Measurements from ENCODE around the gene TNPO1. TPM values are rescaled to one million over a fixed set of nuclear protein-coding genes. Genes with fewer than 3 reads are reported as not detected.

Gene TNPO1
- total RNA-seq, 1 experiment from 2014 or later, result 201 TPM

- ChIA-PET POLR2A (ENCODE audit: low non-redundant PET) (interaction anchor here (0.5 kb wide), 1 partner anchor 238 kb away, joined by 5 read pairs; no protein-coding TSS in a partner anchor), CTCF (no interaction called here)
- no peak for DNase-seq (ENCODE audit: low spot score)
- H3K36me3 ChIP-seq (ENCODE audit: insufficient read depth, low read length, poor library complexity, severe bottlenecking), result peaks cover 28% of the 10 kb centered on the region
- no peaks in the 10 kb centered on the region for H3K9me3 ChIP-seq (ENCODE audit: low read depth, low read length, poor library complexity, severe bottlenecking)
- peak overlapping the region; percentile 88 for H3K4me3 ChIP-seq (ENCODE audit: low read depth, low read length, poor library complexity, severe bottlenecking)
- H3K27ac ChIP-seq (ENCODE audit: low read depth, low read length, poor library complexity, severe bottlenecking), result peak overlapping the region; percentile 58
- intact Hi-C loops (cut with micrococcal nuclease; ENCODE audit: unreplicated experiment), result no loop called here
- BruUV-seq (replicated peaks), result no TSS peak
- H3K4me1 ChIP-seq (ENCODE audit: insufficient read depth, low read length, poor library complexity, severe bottlenecking), result peaks cover 44% of the 10 kb centered on the region
- TF ChIP-seq EZH2 (IDR thresholded peaks at IDR 0.05; ENCODE audit: borderline replicate concordance, low read depth, low read length, poor library complexity, severe bottlenecking) (no peak), CTCF (conservative IDR thresholded peaks at IDR 0.05; ENCODE audit: low read depth, low read length) (no peak)
- no peaks in the 10 kb centered on the region for H3K27me3 ChIP-seq (replicated peaks; ENCODE audit: insufficient read depth, low read depth, low read length, poor library complexity)
Measured at GRCh38 chr5:72849546-72849945, 33.1 kb downstream of the TNPO1 start.

GRCh38 chr5:72850113-72850512, 33.7 kb downstream of the TNPO1 start:
- no TSS peak for BruUV-seq (replicated peaks)
- no peak for TF ChIP-seq CTCF (conservative IDR thresholded peaks at IDR 0.05; ENCODE audit: low read depth, low read length)
- no peak for TF ChIP-seq EZH2 (IDR thresholded peaks at IDR 0.05; ENCODE audit: borderline replicate concordance, low read depth, low read length, poor library complexity, severe bottlenecking)
- Histone ChIP-seq H3K4me3 (ENCODE audit: low read depth, low read length, poor library complexity, severe bottlenecking) (peak overlapping the region; percentile 88), H3K27ac (ENCODE audit: low read depth, low read length, poor library complexity, severe bottlenecking) (no peak overlapping the region), H3K4me1 (ENCODE audit: insufficient read depth, low read length, poor library complexity, severe bottlenecking) (peaks cover 44% of the 10 kb centered on the region), H3K27me3 (replicated peaks; ENCODE audit: insufficient read depth, low read depth, low read length, poor library complexity) (no peaks in the 10 kb centered on the region), H3K9me3 (ENCODE audit: low read depth, low read length, poor library complexity, severe bottlenecking) (no peaks in the 10 kb centered on the region), H3K36me3 (ENCODE audit: insufficient read depth, low read length, poor library complexity, severe bottlenecking) (peaks cover 32% of the 10 kb centered on the region)
- no peak for DNase-seq (ENCODE audit: low spot score)
- intact Hi-C loops (cut with micrococcal nuclease; ENCODE audit: unreplicated experiment), result no loop called here
- ChIA-PET POLR2A (ENCODE audit: low non-redundant PET) (no interaction called here), CTCF (no interaction called here)

GRCh38 chr5:72852356-72852755, 35.9 kb downstream of the TNPO1 start:
- no peak for DNase-seq (ENCODE audit: low spot score)
- POLR2A ChIA-PET (ENCODE audit: low non-redundant PET), result no interaction called here
- Histone ChIP-seq H3K4me3 (ENCODE audit: low read depth, low read length, poor library complexity, severe bottlenecking) (no peak overlapping the region), H3K27ac (ENCODE audit: low read depth, low read length, poor library complexity, severe bottlenecking) (no peak overlapping the region), H3K36me3 (ENCODE audit: insufficient read depth, low read length, poor library complexity, severe bottlenecking) (peaks cover 55% of the 10 kb centered on the region), H3K9me3 (ENCODE audit: low read depth, low read length, poor library complexity, severe bottlenecking) (no peaks in the 10 kb centered on the region), H3K27me3 (replicated peaks; ENCODE audit: insufficient read depth, low read depth, low read length, poor library complexity) (no peaks in the 10 kb centered on the region), H3K4me1 (ENCODE audit: insufficient read depth, low read length, poor library complexity, severe bottlenecking) (peaks cover 38% of the 10 kb centered on the region)
- TF ChIP-seq CTCF (conservative IDR thresholded peaks at IDR 0.05; ENCODE audit: low read depth, low read length), result no peak
- TF ChIP-seq EZH2 (IDR thresholded peaks at IDR 0.05; ENCODE audit: borderline replicate concordance, low read depth, low read length, poor library complexity, severe bottlenecking), result no peak
- intact Hi-C loops (cut with micrococcal nuclease; ENCODE audit: unreplicated experiment), result no loop called here
- no TSS peak for BruUV-seq (replicated peaks)
- CTCF ChIA-PET, result no interaction called here
